ENCODE results near the gene SLC25A21.
"Not testable (repeated sequence)": the region's sequence is repeated elsewhere in the genome, so short reads cannot be mapped to it uniquely, and the experiment has no call there.

Gene SLC25A21

GRCh38 chr14:36702474-36702873 is 469.9 kb downstream of the SLC25A21 start:
- no peak for DNase-seq (ENCODE audit: low spot score)

GRCh38 chr14:36701132-36701531 is 471.3 kb downstream of the SLC25A21 start:
- no peak for DNase-seq (ENCODE audit: low spot score)

- no peak for DNase-seq (ENCODE audit: low spot score)
Observed at GRCh38 chr14:36700651-36701050, 471.8 kb downstream of the SLC25A21 start.

- not testable (repeated sequence) for DNase-seq (ENCODE audit: low spot score)
Observed at GRCh38 chr14:36699420-36699819, 473.0 kb downstream of the SLC25A21 start.

- DNase-seq (ENCODE audit: low spot score) = peak; percentile 11
Observed at GRCh38 chr14:36690311-36691040, 481.9 kb downstream of the SLC25A21 start.

- no peak for DNase-seq (ENCODE audit: low spot score)
Observed at GRCh38 chr14:36684946-36685345, 487.5 kb downstream of the SLC25A21 start.

GRCh38 chr14:36683083-36683724 is 489.2 kb downstream of the SLC25A21 start:
- no peak for DNase-seq (ENCODE audit: low spot score)

- no peak for DNase-seq (ENCODE audit: low spot score)
Observed at GRCh38 chr14:36682338-36682737, 490.1 kb downstream of the SLC25A21 start.

- no peak for DNase-seq (ENCODE audit: low spot score)
Observed at GRCh38 chr14:36676236-36676635, 496.2 kb downstream of the SLC25A21 start.

GRCh38 chr14:36675581-36675980 is 496.8 kb downstream of the SLC25A21 start:
- no peak for DNase-seq (ENCODE audit: low spot score)

- DNase-seq (ENCODE audit: low spot score) = no peak
Observed at GRCh38 chr14:36674659-36675058, 497.7 kb downstream of the SLC25A21 start.

- DNase-seq (ENCODE audit: low spot score) = no peak
Observed at GRCh38 chr14:36672095-36672494, 500.3 kb downstream of the SLC25A21 start.

GRCh38 chr14:36671149-36671548 is 501.3 kb downstream of the SLC25A21 start:
- DNase-seq (ENCODE audit: low spot score) = no peak

GRCh38 chr14:36667679-36668078 is 504.7 kb downstream of the SLC25A21 start:
- no peak for DNase-seq (ENCODE audit: low spot score)

- no peak for DNase-seq (ENCODE audit: low spot score)
Observed at GRCh38 chr14:36666416-36667206, 505.8 kb downstream of the SLC25A21 start.

GRCh38 chr14:36665887-36666415 is 506.5 kb downstream of the SLC25A21 start:
- no peak for DNase-seq (ENCODE audit: low spot score)

- DNase-seq (ENCODE audit: low spot score) = no peak
Observed at GRCh38 chr14:36664322-36665193, 507.8 kb downstream of the SLC25A21 start.

- DNase-seq (ENCODE audit: low spot score) = no peak
Observed at GRCh38 chr14:36663404-36664321, 508.7 kb downstream of the SLC25A21 start.

- DNase-seq (ENCODE audit: low spot score) = no peak
Observed at GRCh38 chr14:36662543-36663403, 509.6 kb downstream of the SLC25A21 start.

- peak; percentile 20 for DNase-seq (ENCODE audit: low spot score)
Observed at GRCh38 chr14:36662258-36662542, 510.2 kb downstream of the SLC25A21 start.
